Fibroblast of skin of left quadriceps (primary cell): ENCODE measurements around the gene SPATA12.

ENCODE experiments used
- DNase-seq, 2 experiments: peaks; one replicate each; pipeline ENCODE4 v3.0.0-alpha.2; 2013; ENCODE audit warnings: low read depth in 2 of 2

The SPATA12 gene

DNA sequence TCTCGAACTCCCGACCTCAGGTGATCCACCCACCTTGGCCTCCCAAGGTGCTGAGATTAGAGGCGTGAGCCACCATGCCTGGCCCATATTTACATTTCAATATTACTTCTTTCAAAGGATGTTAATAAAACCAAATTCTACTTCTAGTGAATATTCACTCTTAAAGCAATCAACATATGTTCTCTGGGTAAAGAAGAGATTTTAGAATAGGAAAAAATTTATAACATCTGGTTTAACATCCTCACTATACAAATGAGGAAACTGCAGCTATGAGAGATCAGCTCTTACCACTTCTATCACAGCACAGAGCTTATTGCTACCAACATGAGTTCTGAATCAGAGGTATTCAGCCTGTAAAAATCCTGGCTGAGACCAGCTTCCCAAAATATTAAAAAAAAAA, 56.0 kb downstream of the SPATA12 start:
- DNase-seq, result no peak

DNA sequence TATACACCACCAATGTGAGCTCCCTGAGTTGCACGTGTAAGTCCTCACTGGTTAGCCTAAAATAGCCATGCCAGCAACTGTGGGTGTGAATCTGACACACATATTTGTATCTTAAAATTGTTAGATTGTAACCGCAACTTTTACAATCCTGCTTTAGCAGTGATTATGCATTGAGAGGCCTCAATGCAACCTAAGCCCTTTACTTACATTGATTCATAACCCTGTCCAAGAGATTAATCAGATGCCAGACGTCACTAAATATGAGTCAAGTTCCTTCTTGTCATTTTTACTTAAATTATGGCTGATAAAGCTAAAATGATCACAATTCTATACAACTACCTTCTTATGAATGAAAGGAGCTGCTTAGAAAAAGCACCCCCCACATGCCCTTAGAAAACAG, 57.8 kb downstream of the SPATA12 start:
- no peak for DNase-seq

DNA sequence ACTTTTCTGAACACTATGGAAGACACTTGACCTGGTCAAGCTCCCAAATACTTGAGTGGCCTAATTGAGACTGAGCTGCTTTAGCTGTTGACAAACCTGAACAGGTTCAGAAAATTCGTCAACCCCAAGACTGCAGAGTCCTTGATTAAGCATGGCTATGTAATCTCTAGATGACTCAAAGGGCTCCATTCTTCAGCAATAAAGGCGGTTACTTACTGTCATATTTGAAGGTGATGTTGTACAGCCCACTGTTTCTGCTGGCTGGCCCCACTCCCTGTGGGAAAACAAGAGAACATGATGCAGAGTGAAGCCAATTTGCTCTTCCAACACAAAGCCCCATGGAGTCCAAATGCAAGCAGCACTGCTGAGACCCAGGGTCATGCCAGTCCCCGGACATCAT, 59.6 kb downstream of the SPATA12 start:
- no peak for DNase-seq

DNA sequence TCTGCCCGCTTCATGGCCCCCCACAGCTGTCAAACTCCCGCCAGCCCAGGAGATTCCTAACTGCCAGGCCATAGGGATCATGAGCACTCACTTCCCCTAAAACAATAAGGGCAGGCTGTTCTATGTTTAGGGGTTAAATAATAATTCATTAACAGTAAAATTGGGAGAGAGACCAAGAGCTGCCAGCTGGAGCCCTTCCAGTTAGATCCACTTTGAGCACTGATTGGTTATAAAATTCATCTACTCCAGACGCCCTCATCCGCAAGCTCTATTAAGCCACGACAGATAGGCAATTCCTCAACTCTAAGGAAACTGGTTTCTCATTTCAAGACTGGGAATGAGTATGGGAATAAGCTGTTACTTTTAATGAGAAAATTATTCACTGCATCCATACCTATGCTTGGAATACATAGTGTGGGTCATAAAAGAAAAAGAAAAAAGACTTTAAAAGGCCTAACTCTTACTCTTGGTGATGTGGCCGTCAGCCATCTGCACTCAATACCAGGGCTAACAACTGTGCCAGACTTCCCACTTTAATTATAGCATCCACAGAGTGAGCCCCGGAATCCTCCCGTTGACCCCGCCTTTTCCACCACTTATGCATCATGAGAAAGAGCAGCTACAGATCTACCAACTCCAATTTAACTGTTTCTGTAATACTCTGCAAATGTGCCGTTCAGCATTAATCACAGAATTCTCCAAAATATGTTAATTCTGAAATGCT, 60.1 kb downstream of the SPATA12 start:
- no peak for DNase-seq
